NT2/D1 (cell line): ENCODE results near the gene ALDH4A1.

ENCODE experiments used
- DNase-seq: peaks from one replicate; pipeline ENCODE4 v3.0.0-alpha.2; 2011; ENCODE audit warnings: low read depth, low spot score
- H3K27me3 ChIP-seq: 2 replicates; pipeline ENCODE4 v1.6.0; 2011; ENCODE audit warnings: mild to moderate bottlenecking; ENCODE audit not compliant: insufficient read length, insufficient read depth
- H3K36me3 ChIP-seq: 2 replicates; pipeline ENCODE4 v1.6.1; 2011; ENCODE audit warnings: mild to moderate bottlenecking, low read length, mixed read lengths; ENCODE audit not compliant: insufficient read depth, insufficient read length
- H3K4me1 ChIP-seq: 2 replicates; pipeline ENCODE4 v1.5.1; 2011; ENCODE audit not compliant: insufficient read depth, insufficient read length
- H3K4me3 ChIP-seq: 2 replicates; pipeline ENCODE4 v1.5.1; 2011; ENCODE audit warnings: low read depth; ENCODE audit not compliant: insufficient read length
- H3K9ac ChIP-seq: 2 replicates; pipeline ENCODE4 v1.6.0; 2011; ENCODE audit warnings: low read depth; ENCODE audit not compliant: insufficient read length
- H3K9me3 ChIP-seq: 2 replicates; pipeline ENCODE4 v1.5.1; 2011; ENCODE audit warnings: mild to moderate bottlenecking, low read length; ENCODE audit not compliant: insufficient read depth
- SUZ12 ChIP-seq: IDR thresholded peaks from 2 replicates; pipeline ENCODE4 v1.6.1; 2011; ENCODE audit not compliant: insufficient read length, insufficient read depth; ENCODE audit errors: extremely low read depth
- YY1 ChIP-seq: IDR thresholded peaks from 2 replicates; pipeline ENCODE4 v1.6.1; 2011; ENCODE audit not compliant: insufficient read length, insufficient read depth
- ZNF274 ChIP-seq: IDR thresholded peaks from 2 replicates; pipeline ENCODE4 v1.6.1; 2011; ENCODE audit warnings: mild to moderate bottlenecking, low read depth, low read length

The ALDH4A1 gene, protein sequence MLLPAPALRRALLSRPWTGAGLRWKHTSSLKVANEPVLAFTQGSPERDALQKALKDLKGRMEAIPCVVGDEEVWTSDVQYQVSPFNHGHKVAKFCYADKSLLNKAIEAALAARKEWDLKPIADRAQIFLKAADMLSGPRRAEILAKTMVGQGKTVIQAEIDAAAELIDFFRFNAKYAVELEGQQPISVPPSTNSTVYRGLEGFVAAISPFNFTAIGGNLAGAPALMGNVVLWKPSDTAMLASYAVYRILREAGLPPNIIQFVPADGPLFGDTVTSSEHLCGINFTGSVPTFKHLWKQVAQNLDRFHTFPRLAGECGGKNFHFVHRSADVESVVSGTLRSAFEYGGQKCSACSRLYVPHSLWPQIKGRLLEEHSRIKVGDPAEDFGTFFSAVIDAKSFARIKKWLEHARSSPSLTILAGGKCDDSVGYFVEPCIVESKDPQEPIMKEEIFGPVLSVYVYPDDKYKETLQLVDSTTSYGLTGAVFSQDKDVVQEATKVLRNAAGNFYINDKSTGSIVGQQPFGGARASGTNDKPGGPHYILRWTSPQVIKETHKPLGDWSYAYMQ

DNA sequence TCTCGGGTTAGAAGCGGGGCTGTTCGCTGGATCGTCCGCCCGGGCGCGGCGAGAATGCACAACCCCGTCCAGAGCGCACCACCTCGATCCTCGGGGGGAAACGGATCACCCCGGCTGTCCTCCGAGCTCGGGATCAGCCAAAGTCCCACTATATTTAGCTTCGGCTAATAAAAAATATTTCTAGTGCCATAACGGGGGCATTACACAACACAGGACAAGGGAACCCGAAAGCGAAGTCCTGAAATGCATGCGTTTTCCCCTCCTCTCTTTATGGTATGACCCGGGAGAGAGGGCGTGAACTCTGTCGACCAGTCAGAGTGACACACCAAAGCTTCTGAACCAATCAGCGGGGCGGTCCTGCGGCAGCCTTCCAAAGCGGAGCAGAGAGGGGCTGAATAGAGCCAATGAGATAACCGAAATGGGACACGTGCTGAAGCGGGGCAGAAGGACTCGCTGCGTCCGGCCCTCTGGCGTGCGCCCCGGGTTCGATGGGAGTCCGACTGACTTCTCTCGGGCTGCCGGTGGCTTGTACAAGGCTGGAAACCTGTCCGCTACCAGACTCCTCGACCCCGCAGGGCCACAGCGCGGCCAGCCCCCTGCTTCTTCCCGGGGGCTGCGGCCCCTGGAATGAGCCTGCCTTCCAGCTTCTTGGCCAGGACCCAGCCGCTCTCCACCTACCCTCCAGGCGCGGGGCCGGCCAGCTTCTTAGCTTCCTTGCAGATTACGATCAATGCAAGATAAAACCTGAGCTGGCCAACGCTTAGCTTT lies at the start of gene ALDH4A1:
Gene ALDH4A1, minus strand, starts transcription at position 33 of the 768 bp plus-strand sequence. Its CDS starts 32 bp downstream, at position 1.
- no peak for TF ChIP-seq SUZ12
- no peak for TF ChIP-seq ZNF274
- no peak for TF ChIP-seq YY1
- Histone ChIP-seq H3K36me3 (peaks cover 44% of the 10 kb centered on the region), H3K9ac (peak within 1 kb of the TSS; percentile 81), H3K4me1 (peaks cover 3% of the 10 kb centered on the region), H3K4me3 (peak within 1 kb of the TSS; percentile 82), H3K27me3 (no peaks in the 10 kb centered on the region), H3K9me3 (no peaks in the 10 kb centered on the region)
- DNase-seq, result peak; percentile 92

DNA sequence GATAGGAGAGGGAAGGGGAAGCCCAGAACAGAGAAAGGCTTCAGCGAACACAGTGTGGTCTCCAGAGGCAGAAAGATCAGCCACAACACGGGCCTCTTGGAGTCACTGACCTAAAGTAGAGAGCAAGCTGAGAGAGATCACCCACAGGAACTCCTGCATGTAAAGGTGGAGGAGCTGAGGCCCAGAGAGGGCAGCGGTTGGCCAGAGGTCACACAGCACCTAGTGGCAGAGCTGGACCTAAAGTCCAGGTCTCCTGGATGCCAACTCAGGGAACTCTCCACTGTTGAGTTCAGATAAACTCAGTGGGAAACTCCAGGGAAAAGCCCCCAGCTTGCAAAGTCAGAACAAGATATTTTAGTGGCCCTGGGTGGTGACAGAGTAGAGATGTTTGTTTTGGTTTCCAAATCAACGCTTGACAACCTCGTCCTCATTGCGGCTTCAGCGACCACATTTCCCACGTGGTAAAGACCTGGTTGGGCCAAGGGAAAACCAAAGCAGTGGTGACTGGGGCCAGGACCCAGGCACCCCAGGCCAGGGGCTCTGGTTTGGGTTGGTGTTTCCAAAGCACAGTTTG lies 49.5 kb upstream of the ALDH4A1 start:
- DNase-seq, result no peak
- peaks cover 25% of the 10 kb centered on the region for H3K36me3 ChIP-seq
- peaks cover 4% of the 10 kb centered on the region for H3K27me3 ChIP-seq
- TF ChIP-seq ZNF274 (no peak), YY1 (no peak), SUZ12 (no peak)
- no peaks in the 10 kb centered on the region for H3K9me3 ChIP-seq
- H3K9ac ChIP-seq, result no peak overlapping the region
- no peak overlapping the region for H3K4me3 ChIP-seq
- H3K4me1 ChIP-seq, result peaks cover 29% of the 10 kb centered on the region

DNA sequence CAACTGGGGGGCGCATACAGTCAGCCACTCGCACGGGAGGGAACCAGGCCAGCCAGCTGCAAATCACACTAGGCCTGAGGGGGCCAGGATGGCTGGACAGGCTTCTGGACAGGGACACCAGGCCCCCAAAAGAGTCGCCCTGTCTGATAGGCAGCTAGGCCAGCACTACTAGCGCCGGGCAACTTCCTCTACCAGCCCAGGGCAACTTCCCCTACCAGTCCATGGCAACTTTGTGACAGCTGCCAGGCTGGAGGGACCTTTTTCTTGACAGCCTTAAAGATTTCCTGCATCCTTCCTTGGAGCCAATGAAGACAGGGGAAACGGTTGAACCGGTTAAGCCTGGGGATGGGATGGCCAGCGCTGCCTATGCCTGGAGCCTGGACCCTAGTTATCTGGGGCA lies 49.1 kb upstream of the ALDH4A1 start:
- Histone ChIP-seq H3K4me1 (peaks cover 29% of the 10 kb centered on the region), H3K9ac (peak overlapping the region; percentile 23), H3K27me3 (peaks cover 4% of the 10 kb centered on the region), H3K9me3 (no peaks in the 10 kb centered on the region), H3K36me3 (peaks cover 25% of the 10 kb centered on the region), H3K4me3 (no peak overlapping the region)
- DNase-seq, result no peak
- TF ChIP-seq SUZ12 (no peak), ZNF274 (no peak), YY1 (no peak)

DNA sequence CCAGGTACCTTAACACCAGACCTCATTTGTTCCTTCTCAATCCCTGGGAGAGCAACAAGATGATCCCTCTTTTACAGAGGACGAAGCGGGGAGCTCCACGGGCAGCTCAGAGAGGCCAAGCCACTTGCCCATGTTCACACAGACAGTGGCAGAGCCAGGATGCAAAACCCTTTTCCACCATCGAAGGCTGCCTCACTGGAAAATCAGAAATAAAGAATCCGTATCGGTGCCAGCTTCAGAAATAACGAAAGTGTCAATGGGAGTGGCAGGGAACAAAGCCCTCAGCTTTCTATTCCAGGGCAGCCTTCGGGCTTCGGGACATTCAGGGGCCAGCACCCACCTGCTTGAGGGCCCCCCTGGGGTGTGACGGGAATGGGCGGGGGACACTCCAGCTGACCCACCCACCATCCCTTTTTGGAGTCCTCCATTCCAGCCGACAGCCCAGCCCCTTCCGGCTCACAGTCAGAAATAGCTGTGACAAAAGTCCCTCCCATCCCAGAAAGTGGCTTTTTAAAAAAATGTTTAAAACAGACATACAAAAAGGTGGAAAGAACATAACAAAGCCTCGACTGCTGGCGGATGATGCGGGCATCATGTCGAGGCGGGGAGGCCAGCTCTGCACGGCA lies 48.2 kb upstream of the ALDH4A1 start:
- no peak for DNase-seq
- Histone ChIP-seq H3K9ac (peak overlapping the region; percentile 56), H3K27me3 (peaks cover 4% of the 10 kb centered on the region), H3K4me3 (no peak overlapping the region), H3K9me3 (no peaks in the 10 kb centered on the region), H3K4me1 (peaks cover 32% of the 10 kb centered on the region), H3K36me3 (peaks cover 25% of the 10 kb centered on the region)
- TF ChIP-seq ZNF274 (no peak), YY1 (no peak), SUZ12 (no peak)

DNA sequence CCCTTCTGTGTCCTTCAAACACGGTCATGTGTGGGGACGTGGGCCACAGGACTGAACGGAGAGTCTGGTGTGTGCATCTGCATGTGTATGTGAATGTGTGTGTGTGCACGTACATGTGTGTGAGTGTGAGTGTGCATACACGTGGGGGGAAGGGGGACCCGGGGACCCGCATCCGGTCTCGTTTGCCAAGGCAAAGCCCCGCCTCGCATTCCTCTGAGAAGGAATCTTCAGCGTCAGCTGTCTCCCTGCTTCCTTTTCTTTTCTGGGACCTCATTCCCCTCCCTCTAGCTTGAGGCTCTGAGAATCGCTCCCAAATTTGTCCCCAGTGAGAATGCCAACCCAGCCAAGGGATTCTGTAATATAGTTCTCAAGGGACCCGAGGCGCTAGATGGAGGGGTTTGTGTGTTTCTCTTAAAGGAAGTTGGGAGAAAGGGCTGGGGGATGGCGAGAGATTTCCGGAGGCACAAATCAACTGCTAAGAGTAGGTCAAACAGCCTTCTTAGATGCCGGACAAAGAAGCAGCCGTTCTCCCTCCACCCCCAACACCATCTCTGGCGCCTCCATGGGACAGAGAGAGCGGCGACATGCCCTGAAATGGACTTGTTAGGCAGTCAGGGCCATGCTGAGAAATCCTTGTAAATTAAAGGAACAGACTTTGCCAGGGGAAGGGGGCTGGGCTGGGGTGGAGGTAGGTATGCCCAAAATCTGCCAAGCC lies 47.5 kb upstream of the ALDH4A1 start:
- Histone ChIP-seq H3K9ac (peak overlapping the region; percentile 56), H3K36me3 (peaks cover 25% of the 10 kb centered on the region), H3K27me3 (no peaks in the 10 kb centered on the region), H3K4me3 (no peak overlapping the region), H3K4me1 (peaks cover 37% of the 10 kb centered on the region), H3K9me3 (no peaks in the 10 kb centered on the region)
- DNase-seq, result no peak
- TF ChIP-seq YY1, result no peak
- TF ChIP-seq ZNF274, result no peak
- TF ChIP-seq SUZ12, result no peak
